ENCODE data around the gene PROM1.

PROM1 gene

GRCh38 chr4:15961781-15962510, 121.9 kb downstream of the PROM1 start:
- no peaks in the 10 kb centered on the region for H3K27me3 ChIP-seq (ENCODE audit: control insufficient read depth, insufficient read depth, low read length)
- no peak overlapping the region for H3K27ac ChIP-seq (ENCODE audit: low read depth, low read length)
- peaks cover 2% of the 10 kb centered on the region for H3K4me1 ChIP-seq (ENCODE audit: control insufficient read depth, insufficient read depth, low read length)
- no peak overlapping the region for H3K9ac ChIP-seq (ENCODE audit: low read length)
- H3K4me3 ChIP-seq (ENCODE audit: low read length) = no peak overlapping the region
- no peaks in the 10 kb centered on the region for H3K36me3 ChIP-seq (ENCODE audit: control insufficient read depth, insufficient read depth, low read length)

GRCh38 chr4:15958562-15958961, 125.3 kb downstream of the PROM1 start:
- Histone ChIP-seq H3K27me3 (ENCODE audit: control insufficient read depth, insufficient read depth, low read length) (no peaks in the 10 kb centered on the region), H3K36me3 (ENCODE audit: control insufficient read depth, insufficient read depth, low read length) (no peaks in the 10 kb centered on the region), H3K9ac (ENCODE audit: low read length) (no peak overlapping the region), H3K27ac (ENCODE audit: low read depth, low read length) (no peak overlapping the region), H3K4me1 (ENCODE audit: control insufficient read depth, insufficient read depth, low read length) (peaks cover 2% of the 10 kb centered on the region), H3K4me3 (ENCODE audit: low read length) (no peak overlapping the region)

- Histone ChIP-seq H3K27ac (ENCODE audit: low read depth, low read length) (no peak overlapping the region), H3K27me3 (ENCODE audit: control insufficient read depth, insufficient read depth, low read length) (no peaks in the 10 kb centered on the region), H3K36me3 (ENCODE audit: control insufficient read depth, insufficient read depth, low read length) (no peaks in the 10 kb centered on the region), H3K4me3 (ENCODE audit: low read length) (no peak overlapping the region), H3K9ac (ENCODE audit: low read length) (no peak overlapping the region), H3K4me1 (ENCODE audit: control insufficient read depth, insufficient read depth, low read length) (no peaks in the 10 kb centered on the region)
These were observed 127.5 kb downstream of the PROM1 start for GRCh38 chr4:15956179-15956850.

GRCh38 chr4:15955670-15956069, 128.2 kb downstream of the PROM1 start:
- H3K27ac ChIP-seq (ENCODE audit: low read depth, low read length) = no peak overlapping the region
- no peak overlapping the region for H3K9ac ChIP-seq (ENCODE audit: low read length)
- no peak overlapping the region for H3K4me3 ChIP-seq (ENCODE audit: low read length)
- H3K4me1 ChIP-seq (ENCODE audit: control insufficient read depth, insufficient read depth, low read length) = no peaks in the 10 kb centered on the region
- H3K36me3 ChIP-seq (ENCODE audit: control insufficient read depth, insufficient read depth, low read length) = no peaks in the 10 kb centered on the region
- H3K27me3 ChIP-seq (ENCODE audit: control insufficient read depth, insufficient read depth, low read length) = no peaks in the 10 kb centered on the region

- Histone ChIP-seq H3K36me3 (ENCODE audit: control insufficient read depth, insufficient read depth, low read length) (no peaks in the 10 kb centered on the region), H3K4me3 (ENCODE audit: low read length) (no peak overlapping the region), H3K27me3 (ENCODE audit: control insufficient read depth, insufficient read depth, low read length) (no peaks in the 10 kb centered on the region), H3K27ac (ENCODE audit: low read depth, low read length) (no peak overlapping the region), H3K4me1 (ENCODE audit: control insufficient read depth, insufficient read depth, low read length) (no peaks in the 10 kb centered on the region), H3K9ac (ENCODE audit: low read length) (no peak overlapping the region)
These were observed 130.2 kb downstream of the PROM1 start for GRCh38 chr4:15953625-15954024.

- Histone ChIP-seq H3K27ac (ENCODE audit: low read depth, low read length) (no peak overlapping the region), H3K4me3 (ENCODE audit: low read length) (no peak overlapping the region), H3K4me1 (ENCODE audit: control insufficient read depth, insufficient read depth, low read length) (no peaks in the 10 kb centered on the region), H3K9ac (ENCODE audit: low read length) (no peak overlapping the region), H3K27me3 (ENCODE audit: control insufficient read depth, insufficient read depth, low read length) (no peaks in the 10 kb centered on the region), H3K36me3 (ENCODE audit: control insufficient read depth, insufficient read depth, low read length) (no peaks in the 10 kb centered on the region)
These were observed 132.0 kb downstream of the PROM1 start for GRCh38 chr4:15951781-15952180.

GRCh38 chr4:15948826-15949225, 135.0 kb downstream of the PROM1 start:
- no peaks in the 10 kb centered on the region for H3K27me3 ChIP-seq (ENCODE audit: control insufficient read depth, insufficient read depth, low read length)
- no peaks in the 10 kb centered on the region for H3K4me1 ChIP-seq (ENCODE audit: control insufficient read depth, insufficient read depth, low read length)
- H3K9ac ChIP-seq (ENCODE audit: low read length) = no peak overlapping the region

GRCh38 chr4:15947684-15948083, 136.1 kb downstream of the PROM1 start:
- H3K9ac ChIP-seq (ENCODE audit: low read length) = no peak overlapping the region
- no peaks in the 10 kb centered on the region for H3K27me3 ChIP-seq (ENCODE audit: control insufficient read depth, insufficient read depth, low read length)
- no peaks in the 10 kb centered on the region for H3K36me3 ChIP-seq (ENCODE audit: control insufficient read depth, insufficient read depth, low read length)
- H3K4me3 ChIP-seq (ENCODE audit: low read length) = no peak overlapping the region
- H3K27ac ChIP-seq (ENCODE audit: low read depth, low read length) = no peak overlapping the region
- no peaks in the 10 kb centered on the region for H3K4me1 ChIP-seq (ENCODE audit: control insufficient read depth, insufficient read depth, low read length)

More at GRCh38 chr4:15948826-15949225, 135.0 kb downstream of the PROM1 start:
- Histone ChIP-seq H3K36me3 (ENCODE audit: control insufficient read depth, insufficient read depth, low read length) (no peaks in the 10 kb centered on the region), H3K27ac (ENCODE audit: low read depth, low read length) (no peak overlapping the region), H3K4me3 (ENCODE audit: low read length) (no peak overlapping the region)

GRCh38 chr4:15945516-15945915, 138.3 kb downstream of the PROM1 start:
- no peaks in the 10 kb centered on the region for H3K27me3 ChIP-seq (ENCODE audit: control insufficient read depth, insufficient read depth, low read length)
- no peak overlapping the region for H3K9ac ChIP-seq (ENCODE audit: low read length)
- H3K4me1 ChIP-seq (ENCODE audit: control insufficient read depth, insufficient read depth, low read length) = no peaks in the 10 kb centered on the region
- H3K27ac ChIP-seq (ENCODE audit: low read depth, low read length) = no peak overlapping the region
- no peaks in the 10 kb centered on the region for H3K36me3 ChIP-seq (ENCODE audit: control insufficient read depth, insufficient read depth, low read length)
- H3K4me3 ChIP-seq (ENCODE audit: low read length) = no peak overlapping the region

- Histone ChIP-seq H3K4me1 (ENCODE audit: control insufficient read depth, insufficient read depth, low read length) (no peaks in the 10 kb centered on the region), H3K36me3 (ENCODE audit: control insufficient read depth, insufficient read depth, low read length) (no peaks in the 10 kb centered on the region), H3K27me3 (ENCODE audit: control insufficient read depth, insufficient read depth, low read length) (no peaks in the 10 kb centered on the region), H3K27ac (ENCODE audit: low read depth, low read length) (no peak overlapping the region), H3K4me3 (ENCODE audit: low read length) (no peak overlapping the region), H3K9ac (ENCODE audit: low read length) (no peak overlapping the region)
These were observed 138.9 kb downstream of the PROM1 start for GRCh38 chr4:15944895-15945294.

GRCh38 chr4:15942283-15942682, 141.5 kb downstream of the PROM1 start:
- H3K9ac ChIP-seq (ENCODE audit: low read length) = no peak overlapping the region
- H3K27me3 ChIP-seq (ENCODE audit: control insufficient read depth, insufficient read depth, low read length) = no peaks in the 10 kb centered on the region
- H3K4me3 ChIP-seq (ENCODE audit: low read length) = no peak overlapping the region
- no peaks in the 10 kb centered on the region for H3K4me1 ChIP-seq (ENCODE audit: control insufficient read depth, insufficient read depth, low read length)
- no peaks in the 10 kb centered on the region for H3K36me3 ChIP-seq (ENCODE audit: control insufficient read depth, insufficient read depth, low read length)
- H3K27ac ChIP-seq (ENCODE audit: low read depth, low read length) = no peak overlapping the region

- H3K9ac ChIP-seq (ENCODE audit: low read length) = no peak within 1 kb of the TSS
- no peaks in the 10 kb centered on the region for H3K36me3 ChIP-seq (ENCODE audit: control insufficient read depth, insufficient read depth, low read length)
- H3K27me3 ChIP-seq (ENCODE audit: control insufficient read depth, insufficient read depth, low read length) = no peaks in the 10 kb centered on the region
- H3K27ac ChIP-seq (ENCODE audit: low read depth, low read length) = no peak within 1 kb of the TSS
- H3K4me1 ChIP-seq (ENCODE audit: control insufficient read depth, insufficient read depth, low read length) = no peaks in the 10 kb centered on the region
- no peak within 1 kb of the TSS for H3K4me3 ChIP-seq (ENCODE audit: low read length)
These were observed 145.2 kb downstream of the PROM1 start, which contains the start of gene FGFBP1 for GRCh38 chr4:15938640-15939039. TSS of gene FGFBP1 (minus strand) at chr4:15938740. CDS start at chr4:15936632, 2,108 bp downstream.

- H3K4me1 ChIP-seq (ENCODE audit: control insufficient read depth, insufficient read depth, low read length) = no peaks in the 10 kb centered on the region
- no peaks in the 10 kb centered on the region for H3K27me3 ChIP-seq (ENCODE audit: control insufficient read depth, insufficient read depth, low read length)
- no peaks in the 10 kb centered on the region for H3K36me3 ChIP-seq (ENCODE audit: control insufficient read depth, insufficient read depth, low read length)
- no peak overlapping the region for H3K27ac ChIP-seq (ENCODE audit: low read depth, low read length)
- no peak overlapping the region for H3K9ac ChIP-seq (ENCODE audit: low read length)
- H3K4me3 ChIP-seq (ENCODE audit: low read length) = no peak overlapping the region
These were observed 145.6 kb downstream of the PROM1 start for GRCh38 chr4:15938182-15938581.
